ENCODE measurements around the gene PATZ1.
"Not testable (repeated sequence)": the region's sequence is repeated elsewhere in the genome, so short reads cannot be mapped to it uniquely, and the experiment has no call there.

The PATZ1 gene

DNA sequence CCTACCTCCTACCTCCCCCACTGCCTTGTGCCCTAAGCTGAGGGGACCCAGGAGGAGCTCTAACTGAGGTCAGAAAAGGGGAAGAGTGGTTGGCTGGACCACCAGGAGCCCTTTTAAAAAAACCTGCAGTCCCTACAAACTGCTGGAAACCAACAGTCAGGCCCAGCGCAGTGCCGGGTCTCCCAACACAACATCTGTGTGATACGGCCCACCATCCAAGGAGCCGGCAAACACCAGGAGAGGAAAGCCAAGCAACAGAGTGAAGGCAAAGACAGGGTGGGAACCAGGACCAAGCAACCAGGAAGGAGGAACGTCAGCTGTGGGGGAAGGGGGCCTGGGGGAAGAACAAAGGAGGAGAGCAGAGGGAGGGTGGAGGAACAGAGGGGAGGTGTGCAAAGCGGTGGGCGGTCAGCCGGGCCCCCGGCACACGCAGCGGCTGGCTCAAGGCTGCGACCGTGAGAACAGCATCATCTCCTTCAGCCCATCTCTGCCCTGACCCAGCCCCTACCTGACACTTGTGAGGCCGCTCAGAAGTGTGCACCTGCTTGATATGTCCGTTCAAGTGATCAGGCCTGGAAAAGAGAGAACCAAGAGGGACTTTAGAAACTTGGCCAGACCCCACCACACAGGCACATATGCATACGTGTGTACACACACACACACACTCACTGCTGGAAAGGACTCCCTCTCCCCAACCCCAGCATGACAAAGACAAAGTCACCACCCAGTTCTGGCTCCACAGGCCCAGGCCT lies 3.6 kb downstream of the PATZ1 start:
- DNase-seq = no peak

DNA sequence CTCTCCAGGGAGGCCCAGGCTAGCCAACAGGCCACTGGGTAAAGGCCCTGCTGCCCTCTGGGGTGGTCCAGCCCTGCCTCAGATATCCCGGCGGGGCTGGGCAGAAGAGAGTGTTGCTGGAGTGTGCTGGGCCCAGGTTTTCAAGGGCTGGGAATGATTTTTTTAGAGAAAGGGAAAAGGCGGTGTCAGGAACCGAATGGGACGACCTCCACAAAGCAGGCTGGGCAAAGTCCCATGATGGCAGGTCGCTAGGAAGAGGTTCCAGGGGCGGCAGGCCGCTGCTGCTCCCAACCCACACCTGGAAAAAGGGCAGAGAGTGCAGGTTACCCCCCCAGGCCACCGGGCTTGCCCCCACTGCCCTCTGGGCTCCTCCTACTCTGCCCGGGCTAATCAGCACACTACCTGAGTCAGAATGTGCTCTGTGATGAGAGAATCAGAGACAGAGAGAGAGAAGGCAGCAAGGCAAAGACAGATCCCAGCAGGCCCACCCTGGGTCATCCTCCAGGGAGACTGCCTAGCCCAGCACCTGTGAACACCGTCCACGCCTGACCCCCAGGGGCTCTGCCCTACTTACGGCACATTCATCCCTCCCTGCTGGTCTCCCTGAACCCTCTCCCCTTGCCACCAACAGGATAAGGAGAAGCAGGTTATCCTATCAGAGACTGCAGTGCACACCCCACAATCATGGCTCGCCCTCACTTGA lies 4.6 kb downstream of the PATZ1 start:
- DNase-seq = no peak

- DNase-seq = no peak
Observed at GRCh38 chr22:31340765-31341247, 5.3 kb downstream of the PATZ1 start.

GRCh38 chr22:31340360-31340759 lies 5.8 kb downstream of the PATZ1 start:
- no peak for DNase-seq

DNA sequence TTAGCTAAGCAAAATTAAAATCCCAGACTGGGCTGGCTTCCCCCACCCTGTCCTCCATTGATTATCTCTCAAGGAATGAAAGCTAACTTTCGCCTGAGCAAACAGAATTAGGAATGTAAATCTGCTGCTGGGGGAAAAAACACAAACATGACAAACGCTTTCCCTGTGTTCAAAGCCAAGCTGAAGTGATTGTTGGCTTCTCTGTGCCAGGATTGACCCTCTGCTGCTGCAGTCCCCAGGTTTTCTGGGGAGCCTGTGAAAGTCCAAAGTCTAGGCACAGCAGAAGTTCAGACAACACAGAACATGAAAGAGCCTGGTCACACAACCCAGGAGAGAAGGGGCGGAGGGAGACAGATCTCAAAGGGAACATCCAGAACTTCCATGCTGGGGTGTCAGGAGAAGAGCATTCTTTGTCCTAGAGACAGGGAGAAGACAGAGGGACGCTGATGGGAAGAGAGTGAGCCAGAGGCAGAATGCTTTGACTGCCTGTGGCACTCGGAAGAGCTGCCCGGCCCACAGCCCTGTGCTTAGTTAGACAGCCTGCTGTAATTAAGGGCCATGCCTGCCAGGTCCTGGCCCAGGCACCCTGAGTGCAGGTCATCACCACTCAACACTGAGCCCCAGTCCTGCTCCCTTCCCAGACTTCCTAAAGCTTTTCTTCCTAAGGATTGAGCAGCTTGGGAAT lies 6.9 kb downstream of the PATZ1 start:
- no peak for DNase-seq

DNA sequence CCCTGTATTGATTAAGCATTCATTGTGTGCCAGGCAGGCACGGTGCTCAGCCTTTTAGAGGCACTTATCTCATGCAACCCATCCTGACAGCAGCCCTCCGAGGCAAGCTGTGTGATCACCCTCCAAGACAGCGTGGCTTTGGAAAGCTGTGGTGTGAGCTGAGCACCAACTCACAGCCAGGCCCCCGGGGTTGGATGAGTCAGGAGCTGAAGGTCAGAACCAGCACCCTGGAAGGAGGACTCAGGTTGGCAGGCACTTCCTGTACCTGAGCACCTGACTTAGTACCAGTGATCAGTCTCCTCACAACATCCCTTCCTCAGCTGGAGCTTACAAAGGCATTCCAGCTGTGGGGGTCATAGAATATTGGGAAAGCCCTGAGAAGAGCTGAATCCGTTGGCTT lies 9.0 kb downstream of the PATZ1 start:
- DNase-seq = no peak

DNA sequence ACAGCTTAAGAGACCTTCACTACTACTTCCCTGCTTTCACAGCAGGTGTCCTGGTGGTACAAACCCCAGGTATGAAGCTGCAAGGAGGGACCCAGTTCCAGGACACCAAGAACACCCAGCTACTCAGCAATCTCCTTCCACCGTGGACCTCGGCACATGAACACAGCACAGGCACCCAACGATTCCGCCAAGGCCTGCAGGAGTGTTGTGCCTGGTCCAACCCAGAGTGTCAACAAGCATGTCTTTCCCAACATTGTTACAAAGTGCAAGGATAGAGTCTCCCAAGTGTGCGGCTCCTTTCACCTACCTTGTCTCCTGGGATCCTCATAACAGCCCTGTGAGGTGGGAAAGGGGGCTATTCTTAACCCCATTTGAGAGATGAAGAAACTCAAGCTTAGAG lies 11.8 kb downstream of the PATZ1 start:
- DNase-seq = no peak

DNA sequence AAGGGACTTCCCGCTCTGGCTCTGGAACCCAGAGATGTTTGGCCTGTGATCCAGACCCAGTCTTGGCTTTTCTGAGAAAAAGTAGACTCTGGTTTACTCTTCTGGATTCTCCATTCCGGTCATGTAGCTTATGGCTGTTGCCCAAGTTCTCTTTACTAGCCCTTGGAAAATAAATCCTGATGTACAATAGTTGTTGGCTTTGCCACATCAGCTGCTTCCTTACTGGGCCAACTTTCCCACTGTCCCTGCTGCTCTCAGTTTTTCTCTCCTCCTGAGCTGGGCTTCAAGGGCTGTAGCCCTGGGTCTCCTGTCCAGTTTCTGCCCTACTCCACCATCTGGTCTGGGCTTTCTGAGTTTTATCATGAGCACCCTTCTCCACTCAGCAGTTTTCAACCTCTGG lies 12.5 kb downstream of the PATZ1 start:
- no peak for DNase-seq

DNA sequence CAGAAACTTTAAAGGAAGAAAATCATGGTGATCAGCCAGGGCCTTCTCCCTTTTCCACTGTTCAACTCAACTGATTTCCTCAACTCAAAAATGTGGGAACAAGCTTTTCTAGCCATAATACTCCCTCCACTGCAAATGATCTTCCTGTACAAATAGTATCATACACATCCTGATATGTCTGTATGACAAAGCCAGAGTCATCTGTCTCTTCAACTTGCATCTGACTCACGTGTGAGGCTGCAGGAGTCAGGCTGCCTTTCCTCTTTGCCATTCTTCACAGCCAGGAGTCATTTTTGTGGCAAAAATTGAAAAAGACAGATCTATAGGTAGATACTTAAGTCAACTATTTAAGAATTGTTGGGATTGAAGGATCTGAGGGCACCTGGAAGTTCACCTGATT lies 13.3 kb downstream of the PATZ1 start:
- no peak for DNase-seq

- no peak for DNase-seq
Observed at GRCh38 chr22:31332010-31332409, 14.1 kb downstream of the PATZ1 start.

- DNase-seq = no peak
Observed at GRCh38 chr22:31329453-31330215, 16.5 kb downstream of the PATZ1 start.

- DNase-seq = no peak
Observed at GRCh38 chr22:31329029-31329428, 17.1 kb downstream of the PATZ1 start.

- DNase-seq = no peak
Observed at GRCh38 chr22:31328544-31328960, 17.6 kb downstream of the PATZ1 start.

GRCh38 chr22:31327806-31328543 lies 18.2 kb downstream of the PATZ1 start:
- DNase-seq = no peak

DNA sequence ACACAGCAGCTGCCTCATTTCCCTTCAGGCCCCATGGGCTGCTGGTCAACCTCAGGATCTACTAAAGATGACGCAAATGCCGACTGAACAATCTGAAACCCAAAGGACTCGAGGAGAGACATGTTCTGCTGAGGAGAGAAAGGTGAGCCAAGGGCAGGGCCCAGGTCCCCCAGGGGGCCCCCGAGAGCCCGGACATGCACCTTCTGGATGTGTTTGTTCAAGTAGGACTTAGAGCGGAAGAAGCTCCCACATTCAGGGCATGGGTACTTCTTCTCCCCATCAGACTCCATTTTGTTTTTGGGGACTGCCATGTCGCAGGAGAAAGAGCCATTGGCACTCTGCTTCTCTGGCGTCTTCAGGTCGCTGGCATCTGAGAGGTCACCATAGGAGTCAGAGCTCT lies 19.3 kb downstream of the PATZ1 start:
- no peak for DNase-seq

GRCh38 chr22:31323578-31324550 lies 22.3 kb downstream of the PATZ1 start:
- no peak for DNase-seq

GRCh38 chr22:31321421-31321820 lies 24.7 kb downstream of the PATZ1 start:
- no peak for DNase-seq

DNA sequence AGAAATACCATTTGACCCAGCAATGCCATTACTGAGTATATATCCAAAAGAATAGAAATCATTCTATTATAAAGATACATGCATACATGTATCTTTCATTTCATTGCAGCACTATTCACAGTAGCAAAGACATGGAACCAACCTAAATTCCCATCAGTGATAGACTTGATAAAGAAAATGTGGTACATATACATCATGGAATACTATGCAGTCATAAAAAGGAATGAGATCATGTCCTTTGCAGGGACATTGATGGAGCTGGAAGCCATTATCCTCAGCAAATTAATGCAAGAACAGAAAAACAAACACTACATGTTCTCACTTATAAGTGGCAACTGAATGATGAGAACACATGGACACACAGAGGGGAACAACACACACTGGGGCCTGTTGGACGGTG lies 31.9 kb downstream of the PATZ1 start:
- DNase-seq = not testable (repeated sequence)

- peak; percentile 64 for DNase-seq
Observed at GRCh38 chr22:31313366-31314147, 32.6 kb downstream of the PATZ1 start.

DNA sequence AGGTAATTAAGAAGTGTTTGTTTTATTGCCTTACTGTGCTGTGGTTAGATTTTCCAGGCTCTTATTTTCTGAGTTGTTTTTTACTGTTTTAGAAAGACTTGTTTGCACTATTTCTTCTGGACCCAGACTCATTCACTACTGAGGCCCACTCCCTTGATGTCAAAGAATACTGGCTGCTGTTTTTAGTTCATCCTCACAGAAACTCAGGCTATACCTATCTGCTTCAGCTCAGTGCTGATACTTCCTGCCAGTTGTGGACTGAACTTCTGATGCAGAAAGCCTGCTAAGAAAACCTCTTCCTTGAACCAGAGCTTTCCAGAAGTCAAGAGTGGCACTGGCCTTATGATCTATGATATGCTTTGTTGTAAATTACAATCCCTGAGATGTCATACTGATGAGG lies 38.0 kb downstream of the PATZ1 start:
- DNase-seq = no peak
